Astrocyte of the cerebellum (primary cell): ENCODE measurements around the gene IL1R1.

ENCODE experiments used
- DNase-seq: peaks from one replicate; pipeline ENCODE4 v3.0.0-alpha.2; 2011; ENCODE audit warnings: low read depth
- H3K4me3 ChIP-seq: 2 replicates; pipeline ENCODE4 v1.5.1; 2011; ENCODE audit warnings: mild to moderate bottlenecking, low read depth, low read length, moderate library complexity
- CTCF ChIP-seq: IDR thresholded peaks from 2 replicates; pipeline ENCODE4 v1.5.1; 2012; ENCODE audit warnings: low read length, low read depth, moderate library complexity, mild to moderate bottlenecking; ENCODE audit errors: missing control alignments
- in situ Hi-C: cut with HindIII; loops from 2 replicates; pipeline ENCODE4 v1.10.0; 2017; ENCODE audit warnings: low sequenced_read_pairs

IL1R1 gene

GRCh38 chr2:102217032-102217431 is 74.5 kb downstream of the IL1R1 start:
- TF ChIP-seq CTCF, result no peak
- in situ Hi-C loops, result no loop called here
- no peak overlapping the region for H3K4me3 ChIP-seq
- DNase-seq, result no peak

GRCh38 chr2:102224824-102225739 is 82.5 kb downstream of the IL1R1 start:
- in situ Hi-C loops, result no loop called here

GRCh38 chr2:102226171-102226570 is 83.6 kb downstream of the IL1R1 start:
- TF ChIP-seq CTCF, result no peak
- H3K4me3 ChIP-seq, result no peak overlapping the region
- in situ Hi-C loops, result no loop called here
- DNase-seq, result no peak

More at GRCh38 chr2:102224824-102225739, 82.5 kb downstream of the IL1R1 start:
- H3K4me3 ChIP-seq, result no peak overlapping the region
- no peak for DNase-seq
- no peak for TF ChIP-seq CTCF

- DNase-seq, result no peak
- TF ChIP-seq CTCF, result no peak
- H3K4me3 ChIP-seq, result no peak overlapping the region
- in situ Hi-C loops, result no loop called here
These were observed 84.3 kb downstream of the IL1R1 start for GRCh38 chr2:102226612-102227391.

- no peak for TF ChIP-seq CTCF
- DNase-seq, result no peak
- in situ Hi-C loops, result no loop called here
- no peak overlapping the region for H3K4me3 ChIP-seq
These were observed 86.7 kb downstream of the IL1R1 start for GRCh38 chr2:102229141-102229769.
